ENCODE results near the gene BAD.

Gene BAD

DNA sequence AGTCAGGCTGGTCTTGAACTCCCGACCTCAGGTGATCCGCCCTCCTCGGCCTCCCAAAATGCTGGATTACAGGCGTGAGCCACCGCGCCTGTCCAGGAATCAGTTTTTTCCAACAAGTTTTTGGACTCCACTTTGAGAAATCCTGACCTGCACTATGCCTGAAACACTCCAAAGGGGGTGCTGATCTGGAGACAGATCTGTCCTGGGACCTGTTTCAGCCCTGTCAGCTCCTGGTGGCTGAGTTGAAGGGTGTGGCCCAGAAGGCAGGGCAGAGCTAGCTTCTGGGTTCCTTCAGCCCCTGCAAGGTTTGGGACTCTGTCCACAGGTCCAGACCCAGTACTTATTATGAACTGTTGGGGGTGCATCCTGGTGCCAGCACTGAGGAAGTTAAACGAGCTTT, 52.9 kb downstream of the BAD start:
- Mint-ChIP-seq H3K9me3 (no peaks in the 10 kb centered on the region), H3K27ac (peak overlapping the region; percentile 21), H3K4me1 (ENCODE audit: low read depth) (peaks cover 59% of the 10 kb centered on the region), H3K4me3 (peak overlapping the region; percentile 86), H3K36me3 (ENCODE audit: low read depth) (no peaks in the 10 kb centered on the region), H3K27me3 (no peaks in the 10 kb centered on the region)

DNA sequence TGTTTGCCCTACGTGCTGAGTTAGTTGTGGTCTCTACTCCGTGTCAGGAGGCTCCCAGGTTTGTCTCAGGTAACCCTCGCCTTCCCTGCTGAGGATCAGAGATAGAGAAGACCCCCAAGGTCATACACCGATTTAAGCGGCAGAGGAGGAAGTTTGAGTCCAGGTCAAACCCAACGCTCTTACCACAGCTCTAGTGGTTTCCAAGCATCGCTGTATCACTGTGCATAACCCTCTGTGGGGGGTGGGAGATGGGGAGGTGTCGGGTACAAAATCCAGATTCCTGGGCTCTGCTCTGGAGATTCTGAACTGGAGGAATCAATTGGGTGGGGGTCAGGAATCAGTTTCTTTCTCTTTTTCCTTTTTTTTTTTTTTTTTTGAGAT, 53.5 kb downstream of the BAD start:
- Mint-ChIP-seq H3K27me3 (no peaks in the 10 kb centered on the region), H3K36me3 (ENCODE audit: low read depth) (no peaks in the 10 kb centered on the region), H3K4me1 (ENCODE audit: low read depth) (peaks cover 59% of the 10 kb centered on the region), H3K27ac (peak overlapping the region; percentile 85), H3K9me3 (no peaks in the 10 kb centered on the region), H3K4me3 (peak overlapping the region; percentile 86)

DNA sequence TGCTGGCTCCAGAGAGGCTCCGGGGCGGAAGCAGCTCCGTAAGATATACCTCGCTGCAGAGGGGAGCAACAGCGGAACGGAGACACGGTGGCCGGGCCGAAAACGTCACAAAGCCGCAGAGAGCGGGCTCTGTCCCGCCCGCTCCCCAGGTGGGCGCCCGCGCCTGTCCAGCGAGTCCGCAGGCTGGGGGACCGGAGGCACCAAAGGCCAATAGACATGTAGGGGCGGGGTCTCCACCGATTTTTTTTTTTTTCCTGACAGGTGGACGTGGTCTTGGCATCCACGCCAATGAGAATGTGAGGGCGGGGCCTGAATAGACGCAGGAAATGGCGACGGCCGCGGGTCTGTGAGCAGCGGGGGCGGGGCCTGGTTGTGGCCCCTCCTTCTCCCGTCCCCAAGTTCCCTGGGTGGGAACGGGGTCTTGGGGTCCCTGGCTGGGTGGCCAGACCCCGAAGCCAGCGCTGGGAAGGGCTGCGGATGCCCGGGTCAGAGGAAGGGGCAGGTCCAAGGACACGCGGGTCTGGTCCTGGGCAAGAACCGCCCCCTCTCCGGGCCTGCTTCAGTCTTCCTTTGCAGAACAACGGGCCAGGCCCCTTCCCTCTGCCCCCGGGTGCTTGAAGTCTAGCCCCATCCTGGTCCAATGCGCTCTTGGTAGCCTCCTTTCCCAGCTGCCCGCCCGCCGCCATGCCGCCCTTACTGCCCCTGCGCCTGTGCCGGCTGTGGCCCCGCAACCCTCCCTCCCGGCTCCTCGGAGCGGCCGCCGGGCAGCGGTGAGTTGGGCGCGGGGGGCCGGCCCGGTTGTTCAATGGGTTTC, 54.1 kb downstream of the BAD start, which contains the start of gene DNAJC4:
DNAJC4 (plus strand) TSS at position 378 of the 814 bp plus-strand sequence; CDS start at position 685, 307 bp downstream.
- Mint-ChIP-seq H3K27ac (peak within 1 kb of the TSS; percentile 85), H3K27me3 (no peaks in the 10 kb centered on the region), H3K36me3 (ENCODE audit: low read depth) (no peaks in the 10 kb centered on the region), H3K9me3 (no peaks in the 10 kb centered on the region), H3K4me1 (ENCODE audit: low read depth) (peaks cover 58% of the 10 kb centered on the region), H3K4me3 (peak within 1 kb of the TSS; percentile 86)

DNA sequence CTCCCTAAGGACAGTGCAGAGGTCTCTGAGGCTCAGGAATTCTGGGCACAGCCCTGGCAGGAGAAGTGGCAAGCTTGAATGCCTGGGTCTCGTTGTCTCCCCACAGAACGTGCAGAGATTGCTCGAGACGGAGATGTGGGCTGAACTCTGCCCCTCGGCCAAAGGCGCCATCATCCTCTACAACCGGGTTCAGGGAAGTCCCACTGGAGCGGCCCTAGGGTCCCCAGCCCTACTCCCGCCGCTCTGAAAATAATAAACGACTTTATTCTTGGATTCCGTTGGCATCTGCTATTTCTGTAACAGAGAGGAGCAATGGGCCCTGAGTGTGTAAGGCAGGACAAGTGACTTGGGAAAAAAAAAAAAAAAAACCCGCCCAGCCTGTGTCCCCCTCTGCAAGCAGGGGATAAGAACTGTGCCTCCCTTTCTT, 54.7 kb downstream of the BAD start:
- Mint-ChIP-seq H3K9me3 (no peaks in the 10 kb centered on the region), H3K4me1 (ENCODE audit: low read depth) (peaks cover 60% of the 10 kb centered on the region), H3K27ac (peak overlapping the region; percentile 85), H3K4me3 (peak overlapping the region; percentile 86), H3K36me3 (ENCODE audit: low read depth) (no peaks in the 10 kb centered on the region), H3K27me3 (no peaks in the 10 kb centered on the region)

DNA sequence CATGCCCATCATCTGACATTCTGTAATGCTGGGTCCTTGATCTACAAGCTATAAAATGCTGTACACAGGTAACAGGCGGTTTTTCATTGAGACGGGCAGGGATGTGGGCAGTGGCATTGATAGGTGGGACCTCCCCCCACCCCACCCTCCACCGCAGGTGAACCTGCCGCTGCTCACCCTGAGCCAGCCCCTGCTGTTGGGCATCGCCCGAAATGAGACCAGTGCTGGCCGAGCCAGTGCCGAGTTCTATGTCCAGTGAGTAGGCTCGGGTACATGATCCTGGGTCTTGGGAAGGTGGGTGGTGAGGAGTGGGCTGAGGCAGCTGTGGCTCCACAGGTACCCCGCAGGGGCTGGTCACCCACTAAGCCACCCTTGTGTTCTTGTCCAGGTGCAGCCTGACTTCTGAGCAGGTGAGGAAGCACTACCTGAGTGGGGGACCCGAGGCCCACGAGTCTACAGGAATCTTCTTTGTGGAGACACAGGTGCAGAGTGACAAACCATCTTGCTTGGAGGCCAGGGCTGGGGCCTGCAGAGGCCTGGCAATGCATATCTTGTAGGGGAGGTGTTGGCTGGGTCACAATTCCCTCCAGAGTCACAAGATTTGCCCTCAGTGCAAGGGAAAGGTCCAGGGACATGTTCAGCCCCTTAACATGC, 55.2 kb downstream of the BAD start:
- Mint-ChIP-seq H3K36me3 (ENCODE audit: low read depth) (no peaks in the 10 kb centered on the region), H3K9me3 (no peaks in the 10 kb centered on the region), H3K4me3 (peak overlapping the region; percentile 86), H3K27me3 (no peaks in the 10 kb centered on the region), H3K27ac (peak overlapping the region; percentile 85), H3K4me1 (ENCODE audit: low read depth) (peaks cover 60% of the 10 kb centered on the region)

DNA sequence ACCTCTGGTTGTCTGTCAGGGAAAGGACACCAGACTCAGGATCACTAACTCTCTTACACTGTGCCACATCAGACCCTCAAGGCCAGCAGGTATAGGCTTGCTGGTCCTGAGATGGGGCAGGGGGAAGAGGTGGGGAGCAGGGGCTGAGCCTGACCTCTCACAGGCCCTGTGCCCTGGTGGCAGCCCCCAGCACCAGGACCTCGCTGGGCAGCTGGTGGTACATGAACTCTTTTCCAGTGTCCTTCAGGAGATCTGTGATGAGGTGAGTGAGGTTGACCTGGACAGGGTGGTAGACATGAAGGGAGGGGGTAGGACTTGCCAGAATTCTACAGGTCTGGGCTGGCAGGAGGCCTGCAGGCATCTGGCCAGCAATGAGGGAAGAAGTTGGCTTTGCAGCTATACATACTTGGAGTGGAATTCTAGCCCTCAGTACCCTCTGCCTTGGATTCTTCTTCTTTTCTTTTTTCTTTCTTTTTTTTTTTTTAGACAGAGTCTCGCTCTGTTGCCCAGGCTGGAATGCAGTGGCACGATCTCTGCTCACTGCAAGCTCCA, 57.0 kb downstream of the BAD start:
- peak overlapping the region; percentile 77 for H3K27ac Mint-ChIP-seq
- H3K36me3 Mint-ChIP-seq (ENCODE audit: low read depth) = peaks cover 5% of the 10 kb centered on the region
- H3K4me3 Mint-ChIP-seq = peak overlapping the region; percentile 87
- no peaks in the 10 kb centered on the region for H3K9me3 Mint-ChIP-seq
- peaks cover 51% of the 10 kb centered on the region for H3K4me1 Mint-ChIP-seq (ENCODE audit: low read depth)
- no peaks in the 10 kb centered on the region for H3K27me3 Mint-ChIP-seq

DNA sequence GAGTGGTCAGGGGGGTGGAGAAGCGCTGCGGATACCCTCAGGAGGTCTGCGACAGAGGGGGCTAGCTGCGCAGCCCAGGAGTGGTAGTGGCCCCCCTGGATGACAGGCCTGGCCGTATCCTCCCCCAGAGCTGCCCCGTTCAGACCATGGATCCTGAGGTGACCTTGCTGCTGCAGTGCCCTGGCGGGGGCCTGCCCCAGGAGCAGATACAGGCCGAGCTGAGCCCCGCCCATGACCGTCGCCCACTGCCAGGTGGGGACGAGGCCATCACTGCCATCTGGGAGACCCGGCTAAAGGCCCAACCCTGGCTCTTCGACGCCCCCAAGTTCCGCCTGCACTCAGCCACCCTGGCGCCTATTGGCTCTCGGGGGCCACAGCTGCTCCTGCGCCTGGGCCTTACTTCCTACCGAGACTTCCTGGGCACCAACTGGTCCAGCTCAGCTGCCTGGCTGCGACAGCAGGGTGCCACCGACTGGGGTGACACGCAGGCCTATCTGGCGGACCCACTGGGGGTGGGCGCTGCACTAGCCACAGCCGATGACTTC, 57.9 kb downstream of the BAD start:
- H3K4me1 Mint-ChIP-seq (ENCODE audit: low read depth) = peaks cover 44% of the 10 kb centered on the region
- no peaks in the 10 kb centered on the region for H3K9me3 Mint-ChIP-seq
- H3K27me3 Mint-ChIP-seq = no peaks in the 10 kb centered on the region
- peak overlapping the region; percentile 87 for H3K4me3 Mint-ChIP-seq
- H3K27ac Mint-ChIP-seq = peak overlapping the region; percentile 77
- H3K36me3 Mint-ChIP-seq (ENCODE audit: low read depth) = peaks cover 5% of the 10 kb centered on the region

DNA sequence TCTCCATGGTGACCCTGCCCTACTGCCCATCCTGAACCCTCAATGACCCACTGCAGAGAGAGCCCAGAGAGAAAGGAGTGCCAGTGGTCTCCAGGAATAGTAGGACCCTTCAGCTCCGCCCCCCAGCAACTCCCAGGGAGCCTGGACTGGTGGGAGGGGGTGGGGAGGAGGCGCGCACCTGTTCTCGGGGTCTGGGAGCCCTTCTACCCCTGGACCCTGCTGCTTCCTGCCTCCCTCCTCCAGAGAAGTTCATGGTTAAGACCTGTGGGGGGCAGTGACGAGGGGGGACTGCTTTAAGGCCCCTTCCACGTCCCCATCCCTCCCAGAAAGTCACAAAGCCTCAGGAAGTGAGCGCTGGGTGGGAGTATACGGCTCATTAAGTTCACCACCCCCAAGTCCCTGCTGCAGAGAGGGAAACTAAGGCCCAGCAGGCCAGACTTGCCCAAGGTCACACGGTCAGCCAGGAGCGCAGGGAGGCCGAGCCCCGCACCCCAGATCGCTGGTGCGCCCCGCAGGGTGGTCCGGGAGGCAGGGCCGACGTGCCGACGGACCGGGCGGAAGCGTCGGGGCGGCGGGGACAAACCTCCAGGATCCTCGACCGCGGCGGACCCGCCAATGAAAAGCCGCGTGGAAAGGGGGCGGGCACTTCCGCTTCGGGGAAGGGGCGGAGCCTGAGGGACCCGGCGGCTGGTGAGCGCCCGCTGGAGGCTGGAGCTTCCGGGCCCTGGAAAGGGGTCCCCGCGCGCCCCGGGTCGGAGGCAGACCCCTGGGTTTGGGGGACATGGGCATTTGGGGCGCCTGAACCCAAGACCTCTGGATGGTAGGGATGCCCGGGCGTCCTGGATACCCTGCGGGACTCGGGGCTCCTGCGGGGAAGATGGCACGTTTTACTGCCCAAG, 58.6 kb downstream of the BAD start, which contains the start of the genes NUDT22 and TRPT1:
NUDT22 (plus strand) TSS at position 667 of the 899 bp plus-strand sequence. CDS start 379 bp downstream, outside the sequence.
TRPT1 (minus strand) TSS at position 579 of the 899 bp plus-strand sequence; CDS start at position 253, 326 bp downstream.
- H3K9me3 Mint-ChIP-seq = no peaks in the 10 kb centered on the region
- peaks cover 39% of the 10 kb centered on the region for H3K4me1 Mint-ChIP-seq (ENCODE audit: low read depth)
- H3K27me3 Mint-ChIP-seq = no peaks in the 10 kb centered on the region
- H3K27ac Mint-ChIP-seq = peak within 1 kb of the TSS; percentile 81
- H3K4me3 Mint-ChIP-seq = peak within 1 kb of the TSS; percentile 87
- peaks cover 5% of the 10 kb centered on the region for H3K36me3 Mint-ChIP-seq (ENCODE audit: low read depth)

DNA sequence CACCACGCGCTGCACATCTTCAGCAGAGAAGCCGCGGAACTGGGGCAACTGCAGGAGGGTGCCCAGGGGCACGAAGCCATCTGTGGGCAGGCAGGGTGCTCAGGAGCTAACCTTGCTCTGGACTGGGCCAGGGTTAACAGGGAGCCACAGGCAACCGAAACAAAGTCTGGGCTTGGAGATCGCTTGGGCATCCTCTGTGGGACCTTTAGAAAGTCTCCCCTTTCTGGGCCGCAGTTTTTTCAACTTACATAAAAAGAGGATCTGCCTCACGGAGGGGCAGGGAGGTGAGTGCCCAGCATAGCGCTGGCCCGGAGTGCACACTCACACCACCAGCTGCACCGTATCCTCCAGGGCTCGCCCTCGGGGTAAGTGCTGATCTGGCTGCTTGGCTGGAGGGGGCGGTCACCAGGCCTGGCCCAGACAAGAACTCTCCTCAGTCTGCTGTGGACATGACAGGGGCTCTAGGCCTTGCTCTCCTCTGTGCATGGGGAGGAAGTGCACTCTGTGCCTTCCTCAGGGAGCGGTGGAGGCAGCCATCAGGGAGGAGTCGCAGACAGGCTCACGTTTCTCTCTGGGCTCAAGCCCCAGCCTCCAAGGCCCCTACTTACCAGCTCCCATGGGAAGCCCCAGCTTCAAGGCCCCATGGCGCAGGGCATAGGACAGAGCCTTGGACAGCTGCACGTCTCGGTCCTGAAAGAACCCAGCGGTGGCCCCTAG, 59.4 kb downstream of the BAD start:
- Mint-ChIP-seq H3K9me3 (no peaks in the 10 kb centered on the region), H3K27ac (peak overlapping the region; percentile 74), H3K27me3 (no peaks in the 10 kb centered on the region), H3K4me3 (peak overlapping the region; percentile 87), H3K36me3 (ENCODE audit: low read depth) (peaks cover 5% of the 10 kb centered on the region), H3K4me1 (ENCODE audit: low read depth) (peaks cover 36% of the 10 kb centered on the region)

DNA sequence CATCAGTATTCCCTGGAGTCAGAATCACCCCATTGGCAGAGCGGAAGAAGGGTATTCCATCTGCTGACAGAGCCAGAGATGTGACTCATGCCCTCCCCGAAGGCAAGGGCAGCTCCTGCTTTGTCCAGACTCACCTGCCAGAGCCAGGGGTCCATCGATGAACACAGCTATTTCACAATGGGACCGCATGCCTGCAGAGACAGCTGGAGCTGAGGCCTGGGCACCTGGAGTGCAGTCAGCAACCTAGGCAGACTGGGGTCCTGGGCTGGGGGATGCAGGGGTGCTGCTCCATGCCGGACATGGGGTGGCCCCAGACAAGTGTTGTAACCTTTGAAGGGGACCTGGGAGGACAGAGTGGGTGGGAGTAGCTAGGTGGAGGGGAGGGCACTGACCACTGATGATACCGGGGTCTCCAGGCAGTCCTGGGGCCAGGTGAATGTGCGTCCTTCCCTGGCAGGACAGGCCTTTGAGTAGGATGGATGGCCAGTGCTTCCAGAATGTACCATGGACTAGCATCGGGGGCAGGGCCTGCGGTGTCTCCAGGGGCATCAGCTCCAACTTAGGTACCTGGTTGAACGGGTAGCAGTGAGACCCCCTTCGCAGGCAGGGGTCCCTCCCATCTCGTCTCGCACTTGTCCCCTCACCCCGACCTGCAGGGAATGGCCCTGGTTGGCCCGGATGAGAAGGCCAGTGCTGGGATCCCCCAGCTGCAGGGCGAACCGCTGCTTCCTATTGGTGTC, 60.1 kb downstream of the BAD start:
- Mint-ChIP-seq H3K27me3 (no peaks in the 10 kb centered on the region), H3K4me1 (ENCODE audit: low read depth) (peaks cover 29% of the 10 kb centered on the region), H3K36me3 (ENCODE audit: low read depth) (peaks cover 5% of the 10 kb centered on the region), H3K4me3 (peak overlapping the region; percentile 87), H3K27ac (peak overlapping the region; percentile 28), H3K9me3 (no peaks in the 10 kb centered on the region)

DNA sequence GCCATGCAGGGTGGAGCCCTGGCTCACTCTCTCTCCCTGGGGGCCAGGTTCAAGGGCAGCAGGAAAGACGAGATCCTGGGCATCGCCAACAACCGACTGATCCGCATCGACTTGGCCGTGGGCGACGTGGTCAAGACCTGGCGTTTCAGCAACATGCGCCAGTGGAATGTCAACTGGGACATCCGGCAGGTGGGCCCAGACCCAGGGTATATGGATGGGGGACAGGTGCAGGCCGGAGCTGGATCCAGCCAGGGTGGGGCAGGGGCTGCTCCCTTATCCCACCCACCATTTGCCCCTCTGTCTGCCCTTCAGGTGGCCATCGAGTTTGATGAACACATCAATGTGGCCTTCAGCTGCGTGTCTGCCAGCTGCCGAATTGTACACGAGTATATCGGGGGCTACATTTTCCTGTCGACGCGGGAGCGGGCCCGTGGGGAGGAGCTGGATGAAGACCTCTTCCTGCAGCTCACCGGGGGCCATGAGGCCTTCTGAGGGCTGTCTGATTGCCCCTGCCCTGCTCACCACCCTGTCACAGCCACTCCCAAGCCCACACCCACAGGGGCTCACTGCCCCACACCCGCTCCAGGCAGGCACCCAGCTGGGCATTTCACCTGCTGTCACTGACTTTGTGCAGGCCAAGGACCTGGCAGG, 61.3 kb downstream of the BAD start:
- H3K9me3 Mint-ChIP-seq = no peaks in the 10 kb centered on the region
- H3K27me3 Mint-ChIP-seq = no peaks in the 10 kb centered on the region
- H3K36me3 Mint-ChIP-seq (ENCODE audit: low read depth) = peaks cover 14% of the 10 kb centered on the region
- H3K4me3 Mint-ChIP-seq = no peak overlapping the region
- no peak overlapping the region for H3K27ac Mint-ChIP-seq
- H3K4me1 Mint-ChIP-seq (ENCODE audit: low read depth) = peaks cover 18% of the 10 kb centered on the region

DNA sequence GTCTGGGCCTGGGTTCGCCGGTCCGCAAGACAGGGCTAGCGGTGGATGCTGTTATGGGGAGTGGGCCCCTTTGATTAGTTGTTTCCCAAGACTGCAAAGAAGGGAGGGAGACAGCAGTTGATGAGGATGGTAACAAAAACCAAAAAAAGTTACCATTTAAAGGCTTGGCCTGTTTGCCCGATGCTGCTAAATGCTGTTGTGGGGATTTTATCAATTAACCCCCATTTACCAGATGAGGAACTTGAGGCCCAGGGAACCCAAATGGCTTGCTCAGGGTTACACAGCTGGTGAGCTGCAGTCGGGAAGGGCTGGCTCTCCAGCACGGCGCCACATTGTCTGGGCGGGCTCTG, 61.8 kb downstream of the BAD start:
- Mint-ChIP-seq H3K9me3 (no peaks in the 10 kb centered on the region), H3K27me3 (no peaks in the 10 kb centered on the region), H3K36me3 (ENCODE audit: low read depth) (peaks cover 14% of the 10 kb centered on the region), H3K4me1 (ENCODE audit: low read depth) (peaks cover 13% of the 10 kb centered on the region), H3K27ac (no peak overlapping the region), H3K4me3 (no peak overlapping the region)

DNA sequence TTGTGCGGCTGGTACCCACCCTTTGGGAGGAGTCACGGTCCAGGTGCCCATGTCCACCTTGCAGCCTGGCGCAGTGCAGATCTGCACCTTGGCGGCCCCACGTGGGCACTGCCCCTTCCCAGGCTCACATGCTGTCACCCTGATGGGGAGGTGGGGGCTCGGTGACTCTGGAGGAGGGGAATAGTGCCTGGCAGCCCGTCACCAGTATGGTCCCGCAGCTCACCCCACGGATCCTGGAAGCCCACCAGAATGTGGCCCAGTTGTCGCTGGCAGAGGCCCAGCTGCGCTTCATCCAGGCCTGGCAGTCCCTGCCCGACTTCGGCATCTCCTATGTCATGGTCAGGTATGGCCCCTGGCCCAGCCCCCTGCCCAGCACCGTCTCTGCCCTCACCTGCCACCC, 63.7 kb downstream of the BAD start:
- H3K36me3 Mint-ChIP-seq (ENCODE audit: low read depth) = peaks cover 21% of the 10 kb centered on the region
- H3K4me3 Mint-ChIP-seq = no peak overlapping the region
- H3K27ac Mint-ChIP-seq = no peak overlapping the region
- H3K4me1 Mint-ChIP-seq (ENCODE audit: low read depth) = peaks cover 10% of the 10 kb centered on the region
- H3K9me3 Mint-ChIP-seq = no peaks in the 10 kb centered on the region
- no peaks in the 10 kb centered on the region for H3K27me3 Mint-ChIP-seq

Data from stimulated activated naive CD8-positive, alpha-beta T cell treated with anti-CD3 and anti-CD28 coated beads, Interleukin-15, Interleukin-2, amounts not matched to agents 100 ng/mL and 50 ng/mL, for 24 hours (primary cell).